SKM-1 treated with dmso at 0.1 percent for 144 hours (cell line): ENCODE measurements around the gene GLUL.
A peak's percentile ranks its signal among the peaks of the same experiment; 100 is the strongest.
"Not testable (repeated sequence)": the region's sequence is repeated elsewhere in the genome, so short reads cannot be mapped to it uniquely, and the experiment has no call there.

Experiments used
- DNase-seq: peaks from one replicate; lab custom pipeline; 2025; ENCODE audit not compliant: unreplicated experiment; lab: John Stamatoyannopoulos, UW

The GLUL gene

DNA sequence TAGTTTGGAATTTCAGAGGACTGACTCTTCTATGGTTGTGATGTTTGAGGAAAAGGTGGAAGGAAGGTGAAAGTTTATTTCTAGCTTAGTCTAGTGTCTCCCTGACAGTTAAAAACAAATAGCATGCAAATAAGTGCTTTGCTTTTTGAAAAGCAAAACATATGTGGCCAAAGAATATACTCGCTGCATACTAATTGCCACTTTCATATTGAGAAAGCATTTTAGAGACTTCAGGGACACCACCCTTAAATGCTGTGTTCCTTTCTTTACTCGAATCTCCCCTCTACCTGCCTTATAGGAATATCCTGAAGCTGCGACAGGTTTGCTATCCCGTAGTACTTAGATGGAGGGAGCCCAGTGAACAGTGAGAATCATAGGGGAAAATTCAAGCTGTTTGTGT, 23.2 kb downstream of the GLUL start:
- DNase-seq, result no peak

DNA sequence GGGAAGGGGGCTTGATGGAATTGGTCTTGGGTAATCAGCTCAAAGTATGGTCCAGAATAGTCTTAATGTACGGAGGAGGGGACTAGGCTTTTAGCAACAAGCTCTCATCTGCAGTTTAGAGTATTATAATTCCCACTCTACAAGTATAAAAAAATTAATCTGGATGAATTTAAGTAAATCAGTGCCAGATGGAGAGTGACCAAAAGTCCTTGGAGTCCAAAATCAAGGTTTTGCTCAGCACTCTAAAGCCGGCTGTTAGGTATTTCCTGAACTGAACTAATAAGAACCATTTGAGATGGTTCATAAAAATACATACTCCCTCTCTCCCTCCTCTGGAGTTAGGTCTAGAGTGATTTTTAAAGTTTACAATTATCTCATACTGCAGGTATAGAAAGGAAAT, 23.7 kb downstream of the GLUL start:
- DNase-seq, result no peak

DNA sequence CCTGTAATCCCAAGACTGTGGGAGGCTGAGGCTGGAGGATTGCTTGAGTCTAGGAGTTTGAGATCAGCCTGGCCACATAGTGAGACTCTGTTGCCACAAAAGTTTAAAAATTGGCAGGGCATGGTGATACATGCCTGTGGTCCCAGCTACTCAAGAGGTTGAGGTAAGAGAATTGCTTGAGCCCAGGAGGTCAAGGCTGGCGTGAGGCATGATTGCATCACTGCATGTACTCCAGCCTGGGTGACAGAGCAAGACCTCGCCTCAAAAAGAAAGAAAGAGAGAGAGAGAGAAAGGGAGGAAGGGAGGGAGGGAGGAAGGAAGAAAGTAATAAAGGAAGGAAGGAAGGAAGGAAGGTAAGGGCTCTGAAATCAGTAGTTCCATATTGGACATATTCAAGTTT, 25.0 kb downstream of the GLUL start:
- DNase-seq, result no peak

DNA sequence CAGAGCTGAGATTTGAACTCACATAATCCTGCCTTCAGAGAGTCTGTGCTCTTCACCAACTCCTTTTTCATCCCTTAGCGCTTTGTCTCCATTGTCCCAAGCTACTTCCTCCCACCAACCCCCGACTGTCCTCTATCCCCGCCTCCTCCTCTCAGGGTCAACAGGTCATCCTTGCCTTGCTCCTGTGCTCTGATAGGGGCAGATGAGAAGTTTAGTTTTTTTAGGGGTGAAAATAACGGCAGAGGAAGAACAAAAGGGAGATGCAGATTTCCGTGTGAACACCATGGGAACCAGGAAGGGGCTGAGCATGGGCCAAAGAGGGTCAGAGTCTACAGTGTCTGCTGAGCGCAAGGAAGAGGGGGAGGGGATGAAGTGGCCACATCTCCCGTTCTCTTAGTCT, 31.9 kb downstream of the GLUL start:
- DNase-seq, result no peak

DNA sequence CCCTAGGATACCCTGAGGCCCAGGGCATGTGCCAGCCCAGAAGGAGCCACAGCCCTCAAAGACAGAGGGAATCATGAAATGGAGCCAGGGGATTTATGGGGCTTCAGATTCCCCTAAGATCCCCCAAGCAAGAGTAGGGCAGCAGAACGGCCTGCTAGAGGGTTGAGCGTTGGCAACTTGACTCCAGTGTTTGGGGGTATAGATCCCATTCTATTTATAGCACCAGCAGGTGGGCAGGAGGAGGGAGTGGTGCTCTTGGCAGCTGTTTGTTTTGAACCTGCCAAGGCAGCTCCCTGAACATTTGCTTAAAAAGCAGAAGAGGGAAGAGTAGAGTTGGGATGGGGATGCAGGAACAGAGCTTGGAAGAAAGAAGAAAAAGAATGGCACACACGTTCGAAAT, 33.7 kb downstream of the GLUL start:
- no peak for DNase-seq

DNA sequence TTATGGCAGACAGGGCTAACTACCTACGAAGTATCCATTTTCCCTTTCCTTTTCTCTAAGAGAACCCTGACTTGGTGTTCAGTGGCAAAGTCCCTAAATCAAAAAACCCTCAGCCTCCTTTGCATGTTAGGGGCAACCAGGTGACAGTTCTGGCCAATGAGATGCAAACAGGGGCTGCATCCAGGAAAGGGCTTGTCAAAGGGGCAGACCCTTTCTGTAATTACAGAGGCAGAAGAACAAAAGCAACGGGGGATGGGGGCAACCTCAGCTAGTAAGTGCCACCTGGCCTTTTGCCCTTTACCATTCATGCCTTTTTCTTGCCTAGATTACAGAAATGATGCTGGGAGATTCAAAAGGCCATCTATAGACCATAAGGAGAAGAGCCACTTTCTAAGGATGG, 34.4 kb downstream of the GLUL start:
- DNase-seq, result no peak

DNA sequence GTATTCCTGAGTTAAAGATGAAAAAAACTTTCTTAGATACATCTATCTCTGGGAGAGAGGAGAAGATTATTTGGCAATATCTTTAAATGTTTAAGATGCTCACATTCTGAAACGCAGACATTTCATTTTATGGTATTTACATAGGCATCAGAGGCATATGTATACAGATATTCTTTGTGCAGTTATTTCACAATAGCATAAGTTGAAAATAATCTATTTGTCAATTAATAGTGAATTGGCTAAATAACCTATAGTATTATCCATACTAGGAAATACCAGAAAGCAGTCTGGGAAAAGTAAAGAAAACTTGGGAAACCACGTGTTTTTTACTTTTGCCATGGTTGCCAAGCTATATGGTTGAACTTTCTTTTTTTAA, 35.9 kb downstream of the GLUL start:
- DNase-seq, result no peak

DNA sequence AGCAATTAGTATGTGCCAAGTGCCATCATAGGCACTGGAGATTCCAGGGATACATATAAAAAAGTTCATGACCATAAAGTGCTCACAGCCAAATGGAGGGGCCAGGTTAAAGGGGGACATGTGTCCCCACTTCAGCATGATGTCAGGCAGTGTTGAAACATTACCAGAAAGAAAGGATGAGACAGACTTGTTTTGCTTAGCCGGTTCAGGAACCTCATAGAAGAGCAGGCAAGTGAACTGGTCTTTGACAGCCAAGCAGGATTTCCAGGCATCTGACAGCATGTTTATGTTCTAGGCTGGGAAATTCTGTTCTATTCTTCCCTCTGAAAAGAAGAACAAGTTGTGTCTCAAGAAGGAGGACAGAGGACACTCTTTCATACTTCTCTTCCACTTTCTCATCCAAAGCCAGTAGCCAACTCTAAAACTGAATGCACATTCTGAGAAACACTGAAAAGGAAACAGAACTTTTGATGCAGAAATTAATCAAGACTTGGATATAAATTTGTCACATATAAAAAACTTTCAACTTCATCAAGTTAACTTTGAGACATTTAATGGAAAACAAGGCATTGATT, 39.7 kb downstream of the GLUL start:
- no peak for DNase-seq

DNA sequence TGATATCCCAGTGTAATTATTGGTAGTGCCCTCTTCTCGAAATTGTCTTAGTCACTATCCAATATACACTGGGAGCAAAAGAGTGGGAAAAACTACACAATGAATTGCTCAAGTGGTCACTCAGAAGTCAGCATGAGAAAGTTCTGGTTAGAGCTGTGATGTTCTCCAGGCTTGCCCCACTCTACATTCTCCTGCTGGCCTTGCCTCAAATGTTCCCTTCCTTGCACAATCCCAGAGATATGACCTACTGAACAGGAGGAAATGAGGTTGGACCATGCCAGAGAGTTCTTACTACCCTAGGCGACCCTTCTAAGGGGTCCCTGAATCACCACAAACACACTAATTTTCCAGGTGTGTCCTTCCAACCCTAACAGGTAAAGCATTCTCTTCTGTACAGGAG, 40.8 kb downstream of the GLUL start:
- DNase-seq, result no peak

DNA sequence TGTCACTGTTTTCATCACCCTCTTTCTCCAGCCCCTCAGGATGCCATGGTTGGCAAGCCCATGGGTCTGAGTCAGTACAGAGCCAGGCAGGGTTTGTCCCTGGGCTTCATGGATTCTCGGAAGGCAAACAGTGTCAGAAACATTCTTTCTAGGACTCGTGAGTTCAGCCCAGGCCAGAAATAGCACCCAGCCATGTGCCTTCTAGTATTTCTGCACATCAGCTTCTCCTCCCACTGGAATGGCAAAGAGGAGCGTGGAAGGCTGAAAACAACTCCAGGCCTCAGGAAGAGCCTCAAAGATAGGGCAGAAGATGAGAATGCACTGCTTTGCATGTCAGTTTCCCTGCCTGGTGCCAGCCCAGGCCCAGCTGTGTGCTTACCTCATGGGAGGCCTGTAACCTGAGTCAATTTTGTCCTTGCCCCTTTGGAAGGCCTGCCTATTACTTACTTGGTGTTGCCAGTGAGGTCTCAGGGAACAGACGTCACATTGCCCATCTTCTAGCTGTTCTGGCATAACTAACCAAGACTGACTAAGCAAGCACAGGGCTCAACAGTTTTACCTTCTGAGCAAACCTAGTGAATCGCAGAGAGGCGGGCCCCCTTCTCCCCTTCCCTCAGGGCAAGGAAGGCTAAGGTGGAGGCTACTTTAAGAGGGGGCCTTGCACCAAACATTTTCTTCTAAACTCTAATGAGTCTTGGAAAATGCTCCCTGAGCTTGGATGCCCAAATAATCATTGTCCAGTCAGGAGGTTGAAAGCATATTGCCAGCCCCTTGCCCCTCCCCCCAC, 42.4 kb downstream of the GLUL start:
- DNase-seq, result no peak

DNA sequence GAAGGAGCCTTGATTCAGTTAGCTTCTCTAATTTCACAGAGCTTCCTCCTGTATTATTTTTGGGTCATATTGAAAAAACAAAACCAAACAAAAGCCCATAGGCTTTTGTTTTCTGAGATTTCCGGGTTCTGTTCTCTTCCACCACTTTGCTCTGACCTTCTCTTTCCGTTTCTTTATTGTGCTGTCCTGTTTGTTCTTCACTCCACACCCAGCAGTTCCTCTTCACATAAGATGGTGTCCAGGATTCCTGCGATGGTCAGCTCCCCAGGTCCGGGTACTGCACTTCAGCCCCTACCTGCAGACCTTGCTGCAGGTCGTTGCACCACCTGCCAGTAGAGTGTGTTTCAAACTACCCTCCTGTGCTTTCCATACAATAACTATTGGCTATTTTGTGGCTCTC, 44.6 kb downstream of the GLUL start:
- DNase-seq, result no peak

DNA sequence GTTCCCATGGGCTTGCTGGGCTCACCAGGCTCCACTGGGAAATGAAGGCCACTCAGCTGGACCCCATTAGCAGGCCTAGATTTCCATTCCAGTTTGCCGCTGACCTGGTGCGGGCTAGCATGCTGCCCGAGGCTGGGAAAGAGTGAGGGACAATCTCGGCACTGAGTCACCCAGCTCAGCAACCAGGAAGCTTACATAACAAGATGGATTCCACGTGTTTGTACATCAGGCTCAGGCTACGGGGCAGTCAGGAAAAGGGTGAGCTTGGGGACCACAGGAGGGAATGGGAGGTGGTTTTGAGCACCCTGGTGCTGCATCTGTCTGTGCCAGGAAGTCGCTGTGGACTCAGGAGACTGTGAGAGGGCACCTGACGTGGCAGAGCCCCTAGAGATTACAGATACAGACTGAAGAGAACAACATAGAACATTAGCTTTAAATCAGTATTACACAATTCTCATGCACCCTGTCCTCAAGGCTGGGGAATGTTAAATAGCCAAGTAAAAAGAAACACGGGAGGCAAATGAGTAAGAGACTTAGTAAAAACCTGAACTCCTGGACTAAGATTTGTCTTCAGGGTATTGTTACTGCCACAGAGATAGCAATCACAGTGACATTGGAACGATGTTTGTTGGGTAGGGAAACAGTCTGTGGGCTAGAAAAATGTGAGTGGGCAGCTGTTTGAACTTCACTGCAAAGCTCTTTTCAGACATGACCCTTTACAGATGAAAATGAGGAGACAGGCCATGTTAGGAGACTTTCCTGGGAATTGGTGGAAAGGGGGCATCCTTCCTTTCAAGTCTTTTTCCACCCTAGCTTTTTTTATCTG, 51.1 kb downstream of the GLUL start:
- no peak for DNase-seq

DNA sequence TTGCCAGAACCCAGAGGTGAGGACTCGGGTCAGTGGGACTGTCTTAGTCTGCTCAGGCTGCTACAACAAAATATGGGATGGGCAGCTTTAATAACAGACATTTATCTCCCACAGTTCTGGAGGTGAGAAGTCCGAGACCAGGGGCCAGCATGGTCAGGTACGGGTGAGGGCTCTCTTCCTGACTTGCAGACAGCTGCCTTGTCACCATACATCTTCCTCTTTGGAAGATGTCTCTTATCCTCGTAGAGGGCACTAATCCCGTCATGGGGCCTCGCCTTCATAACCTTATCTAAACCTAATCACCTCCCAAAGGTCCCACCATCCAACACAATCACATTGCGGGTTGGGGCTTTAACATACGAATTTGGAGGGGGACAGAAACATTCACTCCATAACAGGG, 51.9 kb downstream of the GLUL start:
- DNase-seq, result no peak

DNA sequence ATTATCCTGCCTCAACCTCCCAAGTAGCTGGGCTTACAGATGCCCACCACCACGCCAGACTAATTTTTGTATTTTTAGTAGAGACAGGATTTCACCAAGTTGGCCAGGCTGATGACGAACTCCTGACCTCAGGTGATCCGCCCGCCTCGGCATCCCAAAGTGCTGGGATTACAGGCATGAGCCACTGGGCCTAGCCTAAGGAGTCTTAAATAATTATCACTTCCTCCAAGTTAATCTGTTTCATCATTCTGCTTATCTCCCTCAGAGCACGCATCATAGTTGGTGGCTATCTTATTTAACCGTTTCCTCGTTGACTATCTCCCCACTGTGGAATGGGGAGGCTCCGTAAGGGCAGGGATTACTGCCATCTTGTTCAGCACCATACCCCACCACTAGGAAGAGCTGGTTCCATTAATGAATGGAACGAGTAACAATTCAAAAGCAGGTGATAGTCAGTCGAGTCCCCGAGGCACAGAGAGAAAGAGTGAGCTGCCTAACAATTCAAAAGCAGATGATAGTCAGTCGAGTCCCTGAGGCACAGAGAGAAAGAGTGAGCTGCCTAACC, 52.7 kb downstream of the GLUL start:
- no peak for DNase-seq

DNA sequence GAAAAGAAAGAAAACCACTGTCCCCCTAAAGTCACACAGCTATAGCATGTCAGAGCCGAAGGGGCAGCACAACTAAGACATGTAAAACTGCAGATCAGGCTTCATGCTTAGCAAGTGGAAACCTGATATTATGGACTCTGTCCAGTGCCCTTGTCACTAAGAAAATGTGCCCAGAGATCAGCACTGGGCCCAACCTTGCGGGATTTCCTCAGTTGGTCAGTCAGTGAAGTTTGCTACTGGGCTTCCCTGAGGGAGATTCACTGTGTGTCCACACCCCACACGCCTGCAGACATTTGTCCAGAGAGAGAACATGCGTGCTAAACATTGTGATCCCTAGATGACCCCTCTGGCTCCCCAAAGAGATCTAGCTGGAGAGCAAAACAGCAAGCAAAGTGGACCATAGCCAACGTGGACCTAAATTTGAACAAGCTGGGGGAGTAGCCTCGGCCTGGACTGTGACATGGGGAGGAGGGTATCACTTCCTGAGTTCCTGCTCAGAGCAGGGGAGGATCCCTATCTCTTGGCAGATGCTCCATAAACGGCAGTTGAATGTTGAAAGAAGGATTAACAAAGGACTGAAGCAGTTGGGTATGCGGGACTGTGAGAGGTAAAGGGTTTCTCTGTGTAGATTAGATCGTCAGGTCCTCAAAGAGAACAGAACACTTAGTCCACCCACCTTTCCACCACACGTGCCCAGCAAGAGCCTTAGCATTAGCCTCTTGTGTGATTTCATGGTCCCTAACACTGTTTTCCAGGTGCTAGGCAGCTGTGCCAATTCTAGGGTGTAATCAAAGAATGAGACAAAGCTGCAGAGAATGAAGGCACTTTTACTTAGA, 53.6 kb downstream of the GLUL start:
- DNase-seq, result no peak

DNA sequence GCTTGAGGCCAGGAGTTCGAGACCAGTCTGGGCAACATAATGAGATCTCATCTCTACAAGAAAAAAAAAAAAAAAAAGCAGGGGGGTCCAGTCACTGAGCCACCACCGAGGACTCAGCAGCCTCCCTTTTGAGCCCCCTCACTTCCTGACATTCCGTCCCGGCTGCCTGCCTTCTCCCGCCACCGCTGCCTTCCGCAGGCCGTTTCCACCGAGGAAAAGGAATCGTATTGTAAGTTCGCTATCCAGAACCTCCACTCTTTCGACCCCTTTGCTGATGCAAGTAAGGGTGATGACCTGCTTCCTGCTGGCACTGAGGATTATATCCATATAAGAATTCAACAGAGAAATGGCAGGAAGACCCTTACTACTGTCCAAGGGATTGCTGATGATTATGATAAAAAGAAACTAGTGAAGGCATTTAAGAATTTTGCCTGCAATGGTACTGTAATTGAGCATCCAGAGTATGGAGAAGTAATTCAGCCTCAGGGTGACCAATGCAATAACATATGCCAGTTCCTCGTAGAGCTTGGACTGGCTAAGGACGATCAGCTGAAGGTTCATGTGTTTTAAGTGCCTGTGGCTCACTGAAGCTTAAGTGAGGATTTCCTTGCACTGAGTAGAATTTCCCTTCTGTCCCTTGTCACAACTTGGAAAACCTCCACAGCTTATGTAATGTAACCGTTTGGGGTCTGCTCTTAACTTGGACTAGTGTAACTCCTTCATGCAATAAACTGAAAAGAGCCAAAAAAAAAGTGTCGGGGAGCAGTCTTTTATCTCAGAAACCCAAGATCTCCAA, 55.6 kb downstream of the GLUL start:
- peak; percentile 27 for DNase-seq

DNA sequence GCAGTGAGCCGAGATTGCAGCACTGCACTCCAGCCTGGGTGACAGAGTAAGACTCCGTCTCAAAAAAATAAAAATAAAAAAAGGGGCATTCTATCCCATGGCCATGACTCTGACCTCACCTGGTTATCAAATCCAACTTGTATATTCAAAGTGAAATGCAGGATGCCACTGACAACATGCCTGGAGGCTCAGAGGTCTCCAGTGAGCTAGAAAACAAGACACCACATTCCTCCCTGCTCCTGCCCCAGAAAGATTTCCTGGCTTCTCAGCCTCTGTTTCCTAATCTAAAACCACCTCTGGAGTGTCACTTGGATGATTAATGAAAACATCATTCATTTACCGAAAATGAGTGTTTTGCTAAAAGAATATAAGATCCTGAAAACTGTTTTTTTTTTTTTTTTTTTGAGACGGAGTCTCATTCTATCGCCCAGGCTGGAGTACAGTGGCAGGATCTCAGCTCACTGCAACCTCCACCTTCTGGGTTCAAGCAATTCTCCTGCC, 58.5 kb downstream of the GLUL start:
- not testable (repeated sequence) for DNase-seq

DNA sequence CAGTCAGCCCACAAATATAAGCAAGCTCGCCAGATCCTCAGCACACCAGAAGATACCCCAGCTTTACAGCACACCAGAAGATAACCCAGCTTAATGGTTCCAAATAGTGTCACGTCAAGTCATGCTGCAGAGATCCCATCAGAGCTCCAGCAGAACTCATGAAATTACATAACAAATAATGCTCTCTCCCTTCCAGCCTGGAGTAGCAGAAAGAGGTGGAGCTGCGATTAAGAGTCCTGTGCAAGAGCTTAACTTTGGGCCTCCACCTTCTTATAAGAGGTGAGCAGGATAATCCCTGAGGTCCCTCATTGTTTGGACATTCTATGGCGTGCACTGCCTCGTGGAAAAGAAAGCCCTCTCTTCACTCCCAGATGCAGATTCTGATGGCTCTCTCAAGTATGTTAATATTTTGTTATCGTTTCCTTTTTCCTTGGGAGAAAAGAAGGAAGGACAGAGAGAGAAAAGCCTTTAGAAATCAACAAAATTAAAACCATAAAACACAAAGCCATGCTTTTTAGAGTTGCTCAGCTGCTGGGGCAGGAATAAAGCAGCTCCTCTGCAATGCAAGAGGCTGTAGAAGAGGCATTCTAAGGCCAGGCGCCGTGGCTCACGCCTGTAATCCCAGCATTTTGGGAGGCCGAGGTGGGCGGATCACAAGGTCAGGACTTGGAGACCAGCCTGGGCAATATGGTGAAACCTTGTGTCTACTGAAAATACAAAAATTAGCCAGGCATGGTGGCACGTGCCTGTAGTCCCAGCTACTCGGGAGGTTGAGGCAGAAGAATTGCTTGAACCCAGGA, 59.1 kb downstream of the GLUL start:
- DNase-seq, result no peak
